HepG2 (cell line): ENCODE data around the gene INPP5K.

Experiments used
- CREBL2 ChIP-seq: sonication (generic); formaldehyde crosslinking; IDR thresholded peaks from 2 replicates; pipeline ENCODE4 v1.8.1; 2023; ENCODE audit warnings: missing genetic modification reagents, mild to moderate bottlenecking, borderline replicate concordance
- CTCF ChIP-seq: sonication (generic); formaldehyde crosslinking; IDR thresholded peaks from 2 replicates; pipeline ENCODE4 v1.5.0; 2020; ENCODE audit warnings: mild to moderate bottlenecking, missing genetic modification reagents, moderate library complexity
- GABPA ChIP-seq, 2 experiments: IDR thresholded peaks; 2 replicates each; pipeline ENCODE4 v1.6.1; 2011 to 2016; ENCODE audit warnings: low read depth in 2 of 2, low read length in 1 of 2, missing biosample characterization in 1 of 2, missing genetic modification characterization in 1 of 2
- HDAC2 ChIP-seq: sonication (generic); formaldehyde crosslinking; IDR thresholded peaks from 2 replicates; pipeline ENCODE4 v1.4.0; 2020; ENCODE audit warnings: missing genetic modification reagents
- JUN ChIP-seq: sonication (generic); formaldehyde crosslinking; IDR thresholded peaks from 2 replicates; pipeline ENCODE4 v1.4.0; 2020; ENCODE audit warnings: mild to moderate bottlenecking, missing genetic modification reagents
- MYNN ChIP-seq: sonication (generic); formaldehyde crosslinking; IDR thresholded peaks from 2 replicates; pipeline ENCODE4 v1.4.0; 2020; ENCODE audit warnings: mild to moderate bottlenecking, low read depth, missing genetic modification reagents
- TFE3 ChIP-seq: IDR thresholded peaks from 2 replicates; pipeline ENCODE4 v1.6.1; 2016
- TRAFD1 ChIP-seq: sonication (generic); formaldehyde crosslinking; IDR thresholded peaks from 2 replicates; pipeline ENCODE4 v1.5.1; 2020; ENCODE audit warnings: missing genetic modification reagents, mild to moderate bottlenecking, borderline replicate concordance
- ZNF850 ChIP-seq: sonication (generic); formaldehyde crosslinking; conservative IDR thresholded peaks from 2 replicates; pipeline ENCODE4 v1.9.0; 2021; ENCODE audit warnings: mild to moderate bottlenecking, missing genetic modification reagents

GRCh38 chr17:1545618-1546017 is 29.2 kb upstream of the INPP5K start:
- TF ChIP-seq JUN (CRISPR knock-in tag) (no peak), CREBL2 (no peak), ZNF850 (no peak), TFE3 (CRISPR knock-in tag) (no peak), TRAFD1 (CRISPR knock-in tag) (no peak), MYNN (CRISPR knock-in tag) (no peak), GABPA (IDR thresholded peaks at IDR 0.05; ENCODE audit: low read depth, low read length) (no peak), GABPA (CRISPR knock-in tag; IDR thresholded peaks at IDR 0.05; ENCODE audit: low read depth) (no peak), HDAC2 (CRISPR knock-in tag) (no peak), CTCF (CRISPR knock-in tag) (no peak)
